ENCODE data around the gene OR51E1.

DNA sequence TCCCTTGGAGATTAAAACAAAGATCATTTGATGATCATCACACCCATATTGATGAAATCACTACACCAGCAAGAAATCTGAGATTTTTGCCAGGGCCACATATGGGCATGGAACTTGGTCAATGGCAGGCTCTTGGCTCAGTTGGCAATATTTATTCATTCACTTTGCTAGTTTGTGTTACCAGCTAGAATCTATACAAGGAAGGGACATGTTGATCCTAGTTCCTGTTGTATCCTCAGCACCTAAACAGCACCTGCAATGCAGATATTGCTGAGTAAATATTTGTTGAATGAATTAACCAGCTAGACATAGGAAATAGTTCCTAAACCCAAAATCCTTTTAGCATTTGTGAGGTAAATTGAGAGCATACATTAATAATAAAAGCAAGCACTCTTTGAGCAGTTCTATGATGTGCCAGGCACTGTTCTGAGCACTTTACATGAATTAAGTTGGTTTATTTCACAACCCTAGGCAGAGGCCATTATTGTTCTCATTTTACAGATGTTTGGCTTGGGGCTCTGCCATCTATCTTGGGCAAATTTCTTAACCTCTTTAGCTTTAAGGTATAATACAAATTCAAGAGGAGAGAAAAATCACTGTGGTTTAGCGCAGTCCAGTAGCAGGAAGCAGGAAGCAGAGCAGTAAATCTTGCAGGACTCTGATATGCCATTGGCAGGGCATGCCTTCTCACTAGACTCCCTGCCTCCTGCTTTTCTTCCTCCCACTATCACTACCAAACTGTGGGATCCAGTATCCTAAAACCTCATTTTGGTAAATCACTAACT is 37.4 kb upstream of the OR51E1 start:
- TF ChIP-seq SPI1 (IDR thresholded peaks at IDR 0.05; ENCODE audit: borderline replicate concordance, low read depth, low read length) (no peak), KLF1 (tag; IDR thresholded peaks at IDR 0.05) (no peak), MBD2 (IDR thresholded peaks at IDR 0.05; ENCODE audit: borderline replicate concordance, low read depth) (no peak), ZFX (CRISPR knock-in tag; IDR thresholded peaks at IDR 0.05) (no peak)

Measured in K562 (cell line).